RWPE2 (cell line): ENCODE results near the gene FILIP1.

Experiments used
- ATAC-seq: fragments of 200-7000 bp; cut with Tn5 transposase; 3 replicates; pipeline ENCODE4 v1.9.1; 2021; ENCODE audit warnings: low read depth
- DNase-seq: peaks from one replicate; pipeline ENCODE4 v3.0.0-alpha.2; 2020; ENCODE audit warnings: low spot score
- H3K27ac ChIP-seq: fragments of 450-650 bp; 2 replicates; pipeline ENCODE4 v1.5.1; 2017; ENCODE audit warnings: mild to moderate bottlenecking; ENCODE audit not compliant: poor library complexity, severe bottlenecking
- H3K27me3 ChIP-seq: fragments of 250-450 bp; sonication (Bioruptor Pico); 2 replicates; pipeline ENCODE4 v1.5.1; 2021; ENCODE audit warnings: mild to moderate bottlenecking, moderate library complexity; ENCODE audit not compliant: insufficient read depth, poor library complexity, severe bottlenecking
- H3K36me3 ChIP-seq: fragments of 250-450 bp; sonication (Bioruptor Pico); 2 replicates; pipeline ENCODE4 v1.5.1; 2020; ENCODE audit warnings: low read depth, mild to moderate bottlenecking, moderate library complexity
- H3K4me1 ChIP-seq: fragments of 250-450 bp; sonication (Bioruptor Pico); 2 replicates; pipeline ENCODE4 v1.5.1; 2021; ENCODE audit warnings: mild to moderate bottlenecking, moderate library complexity; ENCODE audit not compliant: insufficient read depth, poor library complexity, severe bottlenecking
- H3K4me3 ChIP-seq: fragments of 250-450 bp; sonication (Bioruptor Pico); 2 replicates; pipeline ENCODE4 v1.5.1; 2021; ENCODE audit warnings: mild to moderate bottlenecking, moderate library complexity; ENCODE audit not compliant: severe bottlenecking
- H3K9me3 ChIP-seq: fragments of 250-450 bp; sonication (Bioruptor Pico); 2 replicates; pipeline ENCODE4 v1.5.1; 2021; ENCODE audit warnings: mild to moderate bottlenecking, moderate library complexity; ENCODE audit not compliant: severe bottlenecking
- CTCF ChIP-seq: fragments of 450-650 bp; IDR thresholded peaks from one replicate; pipeline ENCODE4 v1.5.1; 2017; ENCODE audit warnings: mild to moderate bottlenecking, moderate library complexity; ENCODE audit not compliant: poor library complexity, severe bottlenecking

FILIP1 gene

GRCh38 chr6:75428204-75428603 lies 65.4 kb downstream of the FILIP1 start:
- no peaks in the 10 kb centered on the region for H3K4me1 ChIP-seq
- H3K9me3 ChIP-seq: no peaks in the 10 kb centered on the region
- DNase-seq (no peak), ATAC-seq (no peak)
- H3K36me3 ChIP-seq: no peaks in the 10 kb centered on the region
- no peak for TF ChIP-seq CTCF
- no peaks in the 10 kb centered on the region for H3K27me3 ChIP-seq
- H3K4me3 ChIP-seq: no peak overlapping the region
- H3K27ac ChIP-seq: no peak overlapping the region

- H3K9me3 ChIP-seq: no peaks in the 10 kb centered on the region
- no peaks in the 10 kb centered on the region for H3K4me1 ChIP-seq
- H3K27me3 ChIP-seq: no peaks in the 10 kb centered on the region
- ATAC-seq (no peak), DNase-seq (no peak)
- TF ChIP-seq CTCF: no peak
- no peaks in the 10 kb centered on the region for H3K36me3 ChIP-seq
- no peak overlapping the region for H3K4me3 ChIP-seq
- H3K27ac ChIP-seq: no peak overlapping the region
These were observed 66.3 kb downstream of the FILIP1 start for GRCh38 chr6:75427329-75427728.

GRCh38 chr6:75424618-75425548 lies 68.7 kb downstream of the FILIP1 start:
- DNase-seq (no peak), ATAC-seq (no peak)
- Histone ChIP-seq H3K4me1 (no peaks in the 10 kb centered on the region), H3K36me3 (no peaks in the 10 kb centered on the region), H3K4me3 (no peak overlapping the region), H3K27ac (no peak overlapping the region), H3K27me3 (no peaks in the 10 kb centered on the region), H3K9me3 (no peaks in the 10 kb centered on the region)
- no peak for TF ChIP-seq CTCF

GRCh38 chr6:75423386-75423785 lies 70.2 kb downstream of the FILIP1 start:
- no peak overlapping the region for H3K27ac ChIP-seq
- H3K27me3 ChIP-seq: no peaks in the 10 kb centered on the region
- H3K36me3 ChIP-seq: no peaks in the 10 kb centered on the region
- no peaks in the 10 kb centered on the region for H3K9me3 ChIP-seq
- H3K4me3 ChIP-seq: no peak overlapping the region
- DNase-seq: no peak
- TF ChIP-seq CTCF: no peak
- H3K4me1 ChIP-seq: no peaks in the 10 kb centered on the region
- ATAC-seq: no peak
